ENCODE data around the gene SSTR5.

DNA sequence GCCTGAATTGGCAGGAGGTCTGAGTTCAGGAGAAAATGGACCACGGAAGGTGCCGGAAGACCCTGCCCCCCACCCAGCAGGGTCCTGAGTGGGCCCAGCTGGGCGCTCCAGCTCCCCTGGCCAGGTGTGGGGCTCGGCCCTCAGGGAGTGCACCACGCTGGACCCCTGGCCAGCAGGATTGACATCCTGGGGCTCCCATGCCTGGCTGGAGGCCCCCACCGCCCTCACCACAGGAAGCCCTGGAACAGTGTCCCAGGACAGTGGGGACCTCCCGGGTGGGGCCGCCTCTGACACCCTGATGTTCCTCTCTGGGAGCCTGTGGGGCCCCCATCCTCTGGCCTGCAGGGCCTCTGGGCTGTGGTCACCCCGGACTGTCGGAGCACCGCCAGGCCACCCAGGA is 52.2 kb downstream of the SSTR5 start:
- TF ChIP-seq, protein P1, sequence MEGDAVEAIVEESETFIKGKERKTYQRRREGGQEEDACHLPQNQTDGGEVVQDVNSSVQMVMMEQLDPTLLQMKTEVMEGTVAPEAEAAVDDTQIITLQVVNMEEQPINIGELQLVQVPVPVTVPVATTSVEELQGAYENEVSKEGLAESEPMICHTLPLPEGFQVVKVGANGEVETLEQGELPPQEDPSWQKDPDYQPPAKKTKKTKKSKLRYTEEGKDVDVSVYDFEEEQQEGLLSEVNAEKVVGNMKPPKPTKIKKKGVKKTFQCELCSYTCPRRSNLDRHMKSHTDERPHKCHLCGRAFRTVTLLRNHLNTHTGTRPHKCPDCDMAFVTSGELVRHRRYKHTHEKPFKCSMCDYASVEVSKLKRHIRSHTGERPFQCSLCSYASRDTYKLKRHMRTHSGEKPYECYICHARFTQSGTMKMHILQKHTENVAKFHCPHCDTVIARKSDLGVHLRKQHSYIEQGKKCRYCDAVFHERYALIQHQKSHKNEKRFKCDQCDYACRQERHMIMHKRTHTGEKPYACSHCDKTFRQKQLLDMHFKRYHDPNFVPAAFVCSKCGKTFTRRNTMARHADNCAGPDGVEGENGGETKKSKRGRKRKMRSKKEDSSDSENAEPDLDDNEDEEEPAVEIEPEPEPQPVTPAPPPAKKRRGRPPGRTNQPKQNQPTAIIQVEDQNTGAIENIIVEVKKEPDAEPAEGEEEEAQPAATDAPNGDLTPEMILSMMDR (IDR thresholded peaks at IDR 0.05) = no peak
- TF ChIP-seq POLR2A (IDR thresholded peaks at IDR 0.05) = no peak

All from upper lobe of left lung (tissue), 4 donors.